H9 (cell line): ENCODE data around the gene CCL4L2. TPM values are rescaled to one million over a fixed set of nuclear protein-coding genes. Genes with fewer than 3 reads are reported as not detected.
A peak's percentile ranks its signal among the peaks of the same experiment; 100 is the strongest.
"Not testable (repeated sequence)": the region's sequence is repeated elsewhere in the genome, so short reads cannot be mapped to it uniquely, and the experiment has no call there.

Source experiments
- DNase-seq: peaks from one replicate; pipeline ENCODE4 v3.0.0-alpha.2; 2017
- H2AFZ ChIP-seq: one replicate; pipeline ENCODE4 v1.6.1; 2013; ENCODE audit warnings: mild to moderate bottlenecking, low read length, control low read depth, moderate library complexity
- H2AK5ac ChIP-seq: 2 replicates; pipeline ENCODE4 v1.6.1; 2013; ENCODE audit warnings: low read length, control low read depth, mixed read lengths; ENCODE audit not compliant: insufficient read length
- H2BK120ac ChIP-seq: one replicate; pipeline ENCODE4 v1.6.1; 2013; ENCODE audit warnings: low read depth, mild to moderate bottlenecking, low read length, control low read depth, inconsistent platforms; ENCODE audit not compliant: poor library complexity, severe bottlenecking
- H2BK12ac ChIP-seq: 2 replicates; pipeline ENCODE4 v1.6.1; 2013; ENCODE audit warnings: low read length, control low read depth, mixed read lengths, low read depth; ENCODE audit not compliant: insufficient read length
- H2BK15ac ChIP-seq: 2 replicates; pipeline ENCODE4 v1.6.1; 2013; ENCODE audit warnings: low read depth, low read length, control low read depth
- H2BK20ac ChIP-seq: one replicate; pipeline ENCODE4 v1.6.1; 2013; ENCODE audit warnings: low read depth, mild to moderate bottlenecking, low read length, control low read depth, inconsistent platforms; ENCODE audit not compliant: poor library complexity, severe bottlenecking
- H2BK5ac ChIP-seq: 2 replicates; pipeline ENCODE4 v1.6.1; 2013; ENCODE audit warnings: low read length, control low read depth, mixed read lengths; ENCODE audit not compliant: insufficient read length
- H3K14ac ChIP-seq: 2 replicates; pipeline ENCODE4 v1.6.1; 2013; ENCODE audit warnings: low read length, control low read depth; ENCODE audit not compliant: insufficient read depth
- H3K18ac ChIP-seq: 2 replicates; pipeline ENCODE4 v1.6.1; 2013; ENCODE audit warnings: low read depth, mild to moderate bottlenecking, mixed read lengths, low read length, control low read depth; ENCODE audit not compliant: insufficient read length
- H3K23ac ChIP-seq: 2 replicates; pipeline ENCODE4 v1.6.1; 2013; ENCODE audit warnings: low read length, control low read depth, mixed read lengths, low read depth; ENCODE audit not compliant: insufficient read length
- H3K23me2 ChIP-seq: 2 replicates; pipeline ENCODE4 v1.6.1; 2013; ENCODE audit warnings: low read depth, mild to moderate bottlenecking, mixed read lengths, low read length, control low read depth; ENCODE audit not compliant: insufficient read length, poor library complexity, severe bottlenecking
- H3K27ac ChIP-seq: 2 replicates; pipeline ENCODE4 v1.5.1; 2013; ENCODE audit warnings: low read length, control low read depth, mixed read lengths, low read depth; ENCODE audit not compliant: insufficient read length
- H3K27me3 ChIP-seq: 2 replicates; pipeline ENCODE4 v1.6.1; 2013; ENCODE audit warnings: low read length, control low read depth, inconsistent platforms; ENCODE audit not compliant: insufficient read depth
- H3K4ac ChIP-seq: 2 replicates; pipeline ENCODE4 v1.6.1; 2013; ENCODE audit warnings: low read depth, mild to moderate bottlenecking, control low read depth, inconsistent platforms, low read length, moderate library complexity
- H3K4me1 ChIP-seq: 2 replicates; pipeline ENCODE4 v1.6.1; 2013; ENCODE audit warnings: low read length, control low read depth, inconsistent platforms; ENCODE audit not compliant: insufficient read depth
- H3K4me2 ChIP-seq: 2 replicates; pipeline ENCODE4 v1.6.1; 2013; ENCODE audit warnings: low read length, control low read depth, mixed read lengths; ENCODE audit not compliant: insufficient read length, insufficient read depth
- H3K56ac ChIP-seq: 2 replicates; pipeline ENCODE4 v1.6.1; 2013; ENCODE audit warnings: low read depth, mild to moderate bottlenecking, mixed read lengths, low read length, control low read depth; ENCODE audit not compliant: insufficient read length
- H3K79me1 ChIP-seq: 2 replicates; pipeline ENCODE4 v1.6.1; 2013; ENCODE audit warnings: low read depth, mild to moderate bottlenecking, moderate library complexity, low read length, control low read depth, inconsistent platforms; ENCODE audit not compliant: insufficient read depth, poor library complexity, severe bottlenecking
- H3K79me2 ChIP-seq: 2 replicates; pipeline ENCODE4 v1.6.1; 2013; ENCODE audit warnings: low read length, control low read depth, inconsistent platforms; ENCODE audit not compliant: insufficient read depth
- H3K9ac ChIP-seq: 2 replicates; pipeline ENCODE4 v1.6.1; 2013; ENCODE audit warnings: low read length, control low read depth, mixed read lengths; ENCODE audit not compliant: insufficient read length; ENCODE audit errors: extremely low read depth
- H3K9me3 ChIP-seq: one replicate; pipeline ENCODE4 v1.6.1; 2013; ENCODE audit warnings: low read depth, low read length, inconsistent platforms; ENCODE audit not compliant: control insufficient read depth
- H3T11ph ChIP-seq: one replicate; pipeline ENCODE4 v1.6.1; 2013; ENCODE audit warnings: mild to moderate bottlenecking, low read length, control low read depth, inconsistent platforms
- H4K20me1 ChIP-seq: one replicate; pipeline ENCODE4 v1.6.1; 2013; ENCODE audit not compliant: control insufficient read depth, insufficient read length, insufficient read depth
- H4K5ac ChIP-seq: 2 replicates; pipeline ENCODE4 v1.6.1; 2013; ENCODE audit warnings: low read depth, mild to moderate bottlenecking, mixed read lengths, low read length, control low read depth; ENCODE audit not compliant: insufficient read length
- H4K8ac ChIP-seq: replicated peaks from 2 replicates; pipeline ENCODE4 v1.6.1; 2013; ENCODE audit warnings: low read length, control low read depth, mixed read lengths, low read depth; ENCODE audit not compliant: insufficient read length
- H4K91ac ChIP-seq: 2 replicates; pipeline ENCODE4 v1.6.1; 2013; ENCODE audit warnings: low read depth, mild to moderate bottlenecking, moderate library complexity, mixed read lengths, low read length, control low read depth; ENCODE audit not compliant: insufficient read length
- H3K27ac Mint-ChIP-seq, 3 experiments: 2 replicates in 2 of 3; 3 replicates in 1 of 3; pipeline ENCODE4 v1.8.0; 2020 to 2021; ENCODE audit warnings: mixed read lengths in 3 of 3, mild to moderate bottlenecking in 1 of 3, moderate library complexity in 1 of 3
- H3K27me3 Mint-ChIP-seq: 2 replicates; pipeline ENCODE4 v1.8.0; 2021; ENCODE audit warnings: low read depth, mild to moderate bottlenecking, moderate library complexity, mixed read lengths
- H3K36me3 Mint-ChIP-seq, 3 experiments: 2 replicates in 2 of 3; 3 replicates in 1 of 3; pipeline ENCODE4 v1.8.0; 2020 to 2021; ENCODE audit warnings: low read depth in 3 of 3, mixed read lengths in 3 of 3; ENCODE audit not compliant: insufficient read depth in 1 of 3
- H3K4me1 Mint-ChIP-seq, 2 experiments: 2 replicates each; pipeline ENCODE4 v1.8.0; 2020; ENCODE audit warnings: mixed read lengths in 2 of 2
- H3K4me3 Mint-ChIP-seq, 2 experiments: 2 replicates in 1 of 2; 3 replicates in 1 of 2; pipeline ENCODE4 v1.8.0; 2020 to 2021; ENCODE audit warnings: mild to moderate bottlenecking in 2 of 2, mixed read lengths in 2 of 2, moderate library complexity in 1 of 2
- H3K9me3 Mint-ChIP-seq, 2 experiments: 2 replicates in 1 of 2; 3 replicates in 1 of 2; pipeline ENCODE4 v1.8.0; 2020; ENCODE audit warnings: mild to moderate bottlenecking in 2 of 2, mixed read lengths in 2 of 2, moderate library complexity in 1 of 2
- WGBS: extraction: QIAGEN DNeasy Blood & Tissue Kit; methylation state at CpG from one replicate; pipeline ENCODE4 v1.1.7; 2013; ENCODE audit warnings: missing lambda C conversion rate, low lambda C conversion rate, mixed read lengths; ENCODE audit not compliant: insufficient read length; ENCODE audit errors: extremely low coverage; 5-methylcytosine and 5-hydroxymethylcytosine counted together
- total RNA-seq: library from RNA; stranded (reverse); gene quantifications from 2 replicates; pipeline ENCODE4 v1.2.1, GENCODE V29; 2021
- TF ChIP-seq, protein P1 (sequence below): fragments of 200-600 bp; sonication (generic); conservative IDR thresholded peaks from 3 replicates; pipeline ENCODE4 v1.8.0; 2021; ENCODE audit warnings: antibody characterized with exemption, mild to moderate bottlenecking

CCL4L2 gene
- total RNA-seq, 1 experiment from 2014 or later: not detected

DNA sequence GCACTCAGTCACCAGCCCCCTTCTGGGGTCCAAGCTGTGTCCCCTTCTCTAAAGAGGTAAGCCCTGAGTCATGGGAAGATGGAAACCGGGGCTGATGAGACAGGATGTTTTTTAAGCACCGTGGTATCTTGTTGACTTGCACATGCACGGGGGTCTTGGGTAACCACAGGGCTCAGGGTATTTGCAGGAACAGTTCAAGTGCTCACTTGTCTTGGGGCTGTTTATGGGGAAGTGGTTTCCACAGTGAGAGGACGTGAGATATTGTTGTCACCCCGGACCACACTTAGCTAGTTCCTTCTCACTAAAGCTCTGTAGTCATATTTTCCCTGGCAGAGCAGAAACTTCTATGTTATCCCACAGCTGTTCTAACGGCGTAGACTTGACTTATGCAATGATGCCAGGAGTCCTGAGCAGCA is 22.0 kb upstream of the CCL4L2 start:
- peaks cover 10% of the 10 kb centered on the region for H3K27me3 Mint-ChIP-seq

DNA sequence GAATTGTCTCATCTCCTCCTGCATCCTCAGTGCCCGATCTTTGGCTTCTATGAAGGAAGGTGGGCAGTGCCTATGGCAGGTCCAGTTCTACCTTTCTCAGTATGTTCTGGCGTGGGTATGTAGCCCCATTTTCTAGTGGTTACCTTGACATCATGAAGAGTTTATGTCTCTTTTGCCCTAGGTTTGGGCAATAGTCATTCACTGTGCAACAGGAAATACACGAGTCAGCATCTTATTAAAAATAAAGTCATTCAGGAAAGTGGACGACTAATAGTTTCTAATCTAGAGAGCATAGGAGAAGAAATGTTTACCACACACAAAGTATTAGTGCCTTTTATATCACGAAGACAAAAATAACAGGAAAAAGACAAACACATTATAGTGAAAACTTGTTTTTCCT is 20.9 kb upstream of the CCL4L2 start:
- H3K23ac ChIP-seq, H3K27ac Mint-ChIP-seq, H3K23me2 ChIP-seq, H2BK20ac ChIP-seq, H3K4ac ChIP-seq, H2AK5ac ChIP-seq, H3K27me3 ChIP-seq, H3K56ac ChIP-seq, H2BK15ac ChIP-seq, H3K9ac ChIP-seq, H3K4me1 Mint-ChIP-seq, H3T11ph ChIP-seq, H3K27me3 Mint-ChIP-seq, H4K8ac ChIP-seq, H3K14ac ChIP-seq, H3K4me1 ChIP-seq, H3K36me3 Mint-ChIP-seq, H3K79me2 ChIP-seq, H4K20me1 ChIP-seq, H2BK5ac ChIP-seq, H2BK12ac ChIP-seq, H3K27ac ChIP-seq, H3K4me2 ChIP-seq, H3K79me1 ChIP-seq, H2AFZ ChIP-seq, H2BK120ac ChIP-seq, H3K4me3 Mint-ChIP-seq, H3K9me3 ChIP-seq, H3K18ac ChIP-seq, DNase-seq, H4K91ac ChIP-seq, H4K5ac ChIP-seq, H3K9me3 Mint-ChIP-seq: not testable (repeated sequence)
- WGBS: no CpG with 5 or more reads among the region's 5 CpGs

More for the DNA sequence above, 22.0 kb upstream of the CCL4L2 start:
- Histone ChIP-seq H2BK120ac (no peak overlapping the region), H3K79me1 (no peaks in the 10 kb centered on the region), H3T11ph (no peak overlapping the region), H3K56ac (no peak overlapping the region), H3K27me3 (no peaks in the 10 kb centered on the region), H2BK12ac (no peak overlapping the region), H3K23me2 (no peaks in the 10 kb centered on the region), H2AK5ac (no peak overlapping the region), H3K4me1 (peaks cover 3% of the 10 kb centered on the region; the same call in 1 of the 2 replicates), H2BK5ac (no peak overlapping the region), H2BK20ac (no peak overlapping the region), H3K23ac (no peak overlapping the region), H3K4ac (no peak overlapping the region), H3K9me3 (no peaks in the 10 kb centered on the region), H3K4me2 (no peak overlapping the region), H4K20me1 (no peaks in the 10 kb centered on the region), H3K79me2 (no peaks in the 10 kb centered on the region), H4K91ac (no peak overlapping the region), H4K5ac (no peak overlapping the region), H2BK15ac (no peak overlapping the region), H3K27ac (no peak overlapping the region), H3K14ac (no peak overlapping the region), H3K9ac (no peak overlapping the region), H4K8ac (no peak overlapping the region), H2AFZ (no peak overlapping the region), H3K18ac (no peak overlapping the region)
- no CpG with 5 or more reads among the region's 7 CpGs for WGBS
- H3K4me1 Mint-ChIP-seq: peaks cover 7 to 8% of the 10 kb centered on the region in 2 experiments
- no peaks in the 10 kb centered on the region for H3K36me3 Mint-ChIP-seq
- H3K9me3 Mint-ChIP-seq: no peaks in the 10 kb centered on the region
- no peak overlapping the region for H3K4me3 Mint-ChIP-seq
- TF ChIP-seq, protein P1, sequence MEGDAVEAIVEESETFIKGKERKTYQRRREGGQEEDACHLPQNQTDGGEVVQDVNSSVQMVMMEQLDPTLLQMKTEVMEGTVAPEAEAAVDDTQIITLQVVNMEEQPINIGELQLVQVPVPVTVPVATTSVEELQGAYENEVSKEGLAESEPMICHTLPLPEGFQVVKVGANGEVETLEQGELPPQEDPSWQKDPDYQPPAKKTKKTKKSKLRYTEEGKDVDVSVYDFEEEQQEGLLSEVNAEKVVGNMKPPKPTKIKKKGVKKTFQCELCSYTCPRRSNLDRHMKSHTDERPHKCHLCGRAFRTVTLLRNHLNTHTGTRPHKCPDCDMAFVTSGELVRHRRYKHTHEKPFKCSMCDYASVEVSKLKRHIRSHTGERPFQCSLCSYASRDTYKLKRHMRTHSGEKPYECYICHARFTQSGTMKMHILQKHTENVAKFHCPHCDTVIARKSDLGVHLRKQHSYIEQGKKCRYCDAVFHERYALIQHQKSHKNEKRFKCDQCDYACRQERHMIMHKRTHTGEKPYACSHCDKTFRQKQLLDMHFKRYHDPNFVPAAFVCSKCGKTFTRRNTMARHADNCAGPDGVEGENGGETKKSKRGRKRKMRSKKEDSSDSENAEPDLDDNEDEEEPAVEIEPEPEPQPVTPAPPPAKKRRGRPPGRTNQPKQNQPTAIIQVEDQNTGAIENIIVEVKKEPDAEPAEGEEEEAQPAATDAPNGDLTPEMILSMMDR: no peak
- no peak for DNase-seq
- peak overlapping the region in 1 of 3 experiments; percentile 3; a peak in 2 of 7 replicates for H3K27ac Mint-ChIP-seq
